Epithelial cell of proximal tubule (primary cell): Measurements from ENCODE around the gene KASH5. TPM values are rescaled to one million over a fixed set of nuclear protein-coding genes. Genes with fewer than 3 reads are reported as not detected.

Experiments
- DNase-seq: peaks from one replicate; pipeline ENCODE4 v3.0.0-alpha.2; 2011; ENCODE audit warnings: low read depth
- H3K4me3 ChIP-seq: 2 replicates; pipeline ENCODE4 v1.5.1; 2011; ENCODE audit warnings: low read depth, mild to moderate bottlenecking, low read length
- total RNA-seq: library from RNA; depleted of rRNA; stranded (reverse); fragments of >200 nt; gene quantifications from 2 replicates; pipeline ENCODE4 v1.2.3, GENCODE V29; 2015
- TF ChIP-seq, protein P1 (sequence below): conservative IDR thresholded peaks from 2 replicates; pipeline ENCODE4 v1.5.1; 2012; ENCODE audit warnings: low read depth, mild to moderate bottlenecking, low read length

The KASH5 gene
- total RNA-seq, 1 donor from 2014 or later, result 0.06 TPM

DNA sequence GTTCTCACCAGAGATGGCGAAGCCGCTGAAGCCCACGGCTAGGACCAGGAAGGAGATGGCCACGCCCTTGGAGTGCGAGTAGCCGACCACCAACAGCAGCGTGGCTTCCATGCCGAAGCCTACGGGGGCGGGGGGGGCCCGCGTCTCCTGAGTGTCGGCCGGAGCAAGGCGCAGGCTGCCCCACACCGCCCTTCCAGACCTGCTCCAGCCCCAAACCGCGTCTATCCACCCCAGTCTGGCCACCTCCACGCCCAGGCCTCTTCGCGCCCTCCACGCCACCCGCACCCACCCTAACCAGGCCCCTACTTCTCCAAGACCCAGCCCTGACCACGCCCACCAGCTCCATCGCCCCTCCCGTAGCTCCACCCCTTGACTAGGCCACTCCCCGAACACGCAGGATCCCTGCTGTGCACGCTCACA, 43.3 kb downstream of the KASH5 start:
- TF ChIP-seq, protein P1, sequence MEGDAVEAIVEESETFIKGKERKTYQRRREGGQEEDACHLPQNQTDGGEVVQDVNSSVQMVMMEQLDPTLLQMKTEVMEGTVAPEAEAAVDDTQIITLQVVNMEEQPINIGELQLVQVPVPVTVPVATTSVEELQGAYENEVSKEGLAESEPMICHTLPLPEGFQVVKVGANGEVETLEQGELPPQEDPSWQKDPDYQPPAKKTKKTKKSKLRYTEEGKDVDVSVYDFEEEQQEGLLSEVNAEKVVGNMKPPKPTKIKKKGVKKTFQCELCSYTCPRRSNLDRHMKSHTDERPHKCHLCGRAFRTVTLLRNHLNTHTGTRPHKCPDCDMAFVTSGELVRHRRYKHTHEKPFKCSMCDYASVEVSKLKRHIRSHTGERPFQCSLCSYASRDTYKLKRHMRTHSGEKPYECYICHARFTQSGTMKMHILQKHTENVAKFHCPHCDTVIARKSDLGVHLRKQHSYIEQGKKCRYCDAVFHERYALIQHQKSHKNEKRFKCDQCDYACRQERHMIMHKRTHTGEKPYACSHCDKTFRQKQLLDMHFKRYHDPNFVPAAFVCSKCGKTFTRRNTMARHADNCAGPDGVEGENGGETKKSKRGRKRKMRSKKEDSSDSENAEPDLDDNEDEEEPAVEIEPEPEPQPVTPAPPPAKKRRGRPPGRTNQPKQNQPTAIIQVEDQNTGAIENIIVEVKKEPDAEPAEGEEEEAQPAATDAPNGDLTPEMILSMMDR, result no peak
- no peak overlapping the region for H3K4me3 ChIP-seq
- no peak for DNase-seq

DNA sequence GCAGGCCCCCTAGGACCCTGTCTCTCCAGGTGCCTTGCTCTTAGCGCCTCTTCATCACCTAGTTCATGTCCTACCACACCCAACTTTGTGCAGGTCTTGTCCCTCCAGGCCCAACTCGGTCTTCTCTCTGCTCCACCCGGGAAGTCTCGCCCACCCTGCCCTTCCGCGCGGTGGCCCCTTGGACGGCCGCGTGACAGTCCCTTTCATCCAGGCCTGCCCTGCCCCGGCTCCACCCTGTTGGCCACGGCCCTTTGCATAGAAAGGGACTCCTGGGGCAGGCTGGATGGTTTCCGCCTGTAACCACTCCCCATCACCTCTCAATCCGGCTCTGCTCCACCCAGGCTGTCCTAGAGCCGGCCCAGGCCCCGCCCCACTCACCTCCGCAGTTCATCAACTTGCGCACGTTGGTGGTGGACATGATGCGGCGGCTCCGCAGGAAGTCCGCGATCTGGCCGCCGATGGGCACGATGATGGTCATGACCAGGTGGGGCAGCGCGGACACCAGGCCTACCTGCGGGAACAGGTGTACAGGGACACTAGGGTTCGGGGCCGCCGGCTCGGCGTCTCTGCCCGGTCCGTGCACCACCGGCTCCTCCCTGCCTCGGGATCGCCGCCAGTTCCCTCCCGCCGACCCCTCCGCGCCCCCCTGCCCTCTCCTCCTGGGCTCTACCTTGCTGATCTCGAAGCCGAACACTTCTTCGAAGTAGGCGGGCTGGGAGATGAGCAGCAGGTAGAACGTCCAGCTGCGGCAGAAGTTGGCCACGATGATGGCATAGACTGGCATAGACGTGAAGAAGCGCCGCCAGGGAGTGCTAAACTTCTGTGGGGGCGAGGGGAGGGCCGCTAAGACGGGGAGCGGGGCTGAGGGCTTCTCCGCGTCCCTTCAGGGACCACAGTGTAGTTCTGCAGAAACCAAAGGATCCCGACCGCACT, 44.4 kb downstream of the KASH5 start:
- no peak for DNase-seq
- TF ChIP-seq, protein P1, result no peak
- H3K4me3 ChIP-seq, result no peak overlapping the region

DNA sequence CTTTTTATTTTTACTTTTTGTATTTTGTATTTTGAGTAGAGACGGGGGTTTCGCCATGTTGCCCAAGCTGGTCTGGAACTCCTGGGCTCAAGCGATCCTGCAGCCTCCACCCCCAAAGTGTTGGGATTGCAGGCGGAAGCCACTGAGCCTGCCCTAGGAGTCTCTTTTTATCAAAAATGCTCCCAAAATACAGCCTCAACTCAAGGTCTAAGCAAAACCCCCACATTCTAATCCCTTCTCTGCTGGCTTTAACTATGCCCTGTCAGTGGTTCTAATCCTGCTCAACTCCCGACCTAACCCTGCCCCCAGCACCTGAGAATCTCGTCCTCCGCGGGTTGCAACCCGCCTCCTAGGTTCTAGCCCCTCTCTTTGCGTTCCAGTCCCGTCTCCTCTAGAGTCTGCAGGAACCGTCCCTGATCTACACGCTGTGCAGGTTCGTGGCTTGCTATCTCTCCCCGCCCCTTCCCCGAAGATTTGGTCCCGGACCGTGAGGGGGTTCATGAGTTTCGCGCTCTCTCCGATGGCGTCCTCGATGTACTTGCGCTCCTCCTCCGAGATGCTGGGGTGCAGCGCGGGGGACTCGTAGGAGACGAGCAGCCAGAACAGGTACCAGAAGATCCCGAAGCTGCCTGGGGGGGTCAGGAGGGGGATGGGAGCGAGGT, 45.3 kb downstream of the KASH5 start:
- no peak for DNase-seq

DNA sequence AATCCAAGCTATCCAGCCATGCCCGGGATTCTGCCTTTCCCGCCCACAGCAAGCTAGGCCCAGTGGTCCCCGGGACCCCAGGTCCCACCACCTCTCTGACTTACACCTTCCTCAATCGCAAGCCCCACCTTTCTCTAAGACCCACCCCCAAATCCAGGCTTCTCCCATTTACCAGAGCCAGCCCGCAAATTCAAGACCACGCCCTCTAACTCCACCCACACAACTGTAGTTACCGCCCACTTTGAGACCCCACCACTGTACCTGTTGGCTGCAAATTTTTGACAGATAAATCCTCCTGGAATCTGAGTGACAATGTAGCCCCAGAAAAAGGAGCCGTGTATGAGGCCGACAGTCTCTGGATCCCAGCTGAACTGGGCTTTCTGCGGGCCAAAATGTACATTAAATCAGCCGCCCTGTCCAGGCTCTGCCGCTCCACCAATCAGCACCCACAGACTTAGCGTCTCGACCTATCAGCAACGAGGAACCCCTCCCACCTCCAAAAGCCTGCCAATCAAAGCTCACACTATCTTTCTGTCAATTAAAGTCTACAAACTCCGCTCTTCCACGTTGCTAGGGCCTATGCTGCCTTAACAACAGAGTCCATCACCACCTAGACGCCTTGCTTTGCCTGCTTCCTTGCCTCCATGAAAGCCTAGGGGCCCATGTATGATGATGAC, 47.0 kb downstream of the KASH5 start:
- H3K4me3 ChIP-seq, result no peak overlapping the region
- TF ChIP-seq, protein P1, result no peak
- no peak for DNase-seq

More for the DNA sequence above, 45.3 kb downstream of the KASH5 start:
- TF ChIP-seq, protein P1, result no peak
- no peak overlapping the region for H3K4me3 ChIP-seq

DNA sequence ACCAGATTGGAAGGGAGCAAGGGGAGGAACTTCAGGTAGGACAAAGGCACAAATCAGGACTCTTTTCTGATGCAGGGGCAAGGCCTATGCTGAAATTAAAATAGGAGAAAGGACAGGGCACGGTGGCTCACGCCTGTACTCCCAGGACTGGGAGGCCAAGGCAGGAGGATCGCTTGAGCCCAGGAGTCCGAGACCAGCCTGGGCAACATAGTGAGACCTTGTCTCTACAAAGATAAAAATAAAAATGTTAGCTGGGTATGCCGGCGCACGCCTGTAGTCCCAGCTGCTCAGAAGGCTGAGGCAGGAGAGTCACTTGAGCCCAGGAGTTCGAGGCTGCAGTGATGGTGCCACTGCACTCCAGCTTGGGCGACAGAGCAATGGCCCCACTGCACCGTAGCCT, 47.6 kb downstream of the KASH5 start:
- no peak for DNase-seq
- TF ChIP-seq, protein P1, result no peak
- H3K4me3 ChIP-seq, result no peak overlapping the region

DNA sequence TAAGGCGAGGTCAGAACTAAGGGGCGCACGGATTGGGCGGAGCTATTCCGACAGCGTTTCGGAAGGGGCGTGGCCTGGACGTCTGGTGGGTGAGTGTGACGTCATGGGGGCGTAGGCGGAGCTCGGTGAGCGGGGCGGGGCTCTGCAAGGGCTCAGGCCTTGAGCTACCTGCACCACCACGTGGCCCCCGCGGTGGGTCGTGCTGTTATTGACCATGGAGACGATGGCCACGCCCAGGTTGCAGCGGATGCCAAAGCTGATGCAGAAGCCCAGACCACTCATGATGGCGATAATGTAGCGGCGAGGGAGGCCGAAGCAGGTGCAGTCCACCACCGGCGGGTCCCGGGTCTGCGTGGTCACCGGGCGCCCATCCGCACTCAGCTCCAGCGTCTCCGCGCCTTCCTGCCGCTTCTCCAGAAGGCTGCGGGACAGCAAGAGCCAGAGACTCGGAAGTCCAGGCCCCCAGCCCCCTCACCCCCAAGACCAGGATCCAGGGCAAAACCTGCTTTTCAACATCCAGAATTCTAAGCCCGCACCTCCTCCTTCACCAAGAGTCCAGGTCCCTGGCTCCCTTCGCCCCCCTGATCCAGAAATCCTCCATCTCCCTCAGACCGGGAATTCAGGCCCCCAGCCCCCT, 48.5 kb downstream of the KASH5 start:
- TF ChIP-seq, protein P1, result no peak
- no peak overlapping the region for H3K4me3 ChIP-seq
- no peak for DNase-seq
